Measurements from ENCODE around the gene TMEM120B. TPM values are rescaled to one million over a fixed set of nuclear protein-coding genes. Genes with fewer than 3 reads are reported as not detected.
"Not testable (repeated sequence)": the region's sequence is repeated elsewhere in the genome, so short reads cannot be mapped to it uniquely, and the experiment has no call there.

The TMEM120B gene
- total RNA-seq, 1 donor from 2014 or later = 8.9 TPM

GRCh38 chr12:121708313-121709063 is 4.1 kb upstream of the TMEM120B start:
- no peak overlapping the region for H3K27ac ChIP-seq (ENCODE audit: low read depth, low read length)
- no peaks in the 10 kb centered on the region for H3K9me3 ChIP-seq (ENCODE audit: control insufficient read depth in 3 of 3, low read length in 3 of 3)
- H3K9ac ChIP-seq (ENCODE audit: low read depth in 1 of 3, low read length in 3 of 3) = no peak overlapping the region
- H3K4me3 ChIP-seq (ENCODE audit: low read length in 3 of 3) = no peak overlapping the region
- peaks cover 0 to 2% (median 0%) of the 10 kb centered on the region in 3 donors for H3K36me3 ChIP-seq (ENCODE audit: control insufficient read depth in 3 of 3, insufficient read depth in 3 of 3, low read length in 3 of 3)
- peaks cover 6 to 23% (median 9%) of the 10 kb centered on the region in 3 donors for H3K4me1 ChIP-seq (ENCODE audit: control insufficient read depth in 3 of 3, insufficient read depth in 3 of 3, low read length in 3 of 3)
- no peaks in the 10 kb centered on the region for H3K27me3 ChIP-seq (ENCODE audit: control insufficient read depth in 3 of 3, insufficient read depth in 3 of 3, low read length in 3 of 3)

DNA sequence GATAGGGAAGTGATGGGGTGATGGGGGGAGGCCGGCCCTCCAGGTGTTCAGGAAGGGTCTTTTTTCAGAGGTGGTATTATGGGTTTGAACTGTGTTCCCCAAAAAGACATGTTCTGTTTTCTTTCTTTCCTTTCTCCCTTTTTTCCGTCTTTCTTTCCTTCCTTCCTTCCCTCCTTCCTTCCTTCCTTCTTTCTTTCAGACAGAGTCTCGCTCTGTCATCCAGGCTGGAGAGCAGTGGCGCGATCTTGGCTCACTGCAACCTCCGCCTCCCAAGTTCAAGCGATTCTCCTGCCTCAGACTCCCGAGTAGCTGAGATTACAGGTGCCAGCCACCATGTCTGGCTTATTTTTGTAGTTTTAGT is 3.5 kb upstream of the TMEM120B start:
- H3K4me3 ChIP-seq (ENCODE audit: low read length in 3 of 3); H3K9ac ChIP-seq (ENCODE audit: low read depth in 1 of 3, low read length in 3 of 3); H3K36me3 ChIP-seq (ENCODE audit: control insufficient read depth in 3 of 3, insufficient read depth in 3 of 3, low read length in 3 of 3); H3K27ac ChIP-seq (ENCODE audit: low read depth, low read length); H3K27me3 ChIP-seq (ENCODE audit: control insufficient read depth in 3 of 3, insufficient read depth in 3 of 3, low read length in 3 of 3); H3K9me3 ChIP-seq (ENCODE audit: control insufficient read depth in 3 of 3, low read length in 3 of 3): not testable (repeated sequence)
- peaks cover 12 to 28% (median 13%) of the 10 kb centered on the region in 3 donors for H3K4me1 ChIP-seq (ENCODE audit: control insufficient read depth in 3 of 3, insufficient read depth in 3 of 3, low read length in 3 of 3)

GRCh38 chr12:121709478-121709961 is 3.0 kb upstream of the TMEM120B start:
- Histone ChIP-seq H3K4me1 (ENCODE audit: control insufficient read depth in 3 of 3, insufficient read depth in 3 of 3, low read length in 3 of 3) (peaks cover 13 to 33% (median 14%) of the 10 kb centered on the region in 3 donors), H3K9ac (ENCODE audit: low read depth in 1 of 3, low read length in 3 of 3) (no peak overlapping the region), H3K27ac (ENCODE audit: low read depth, low read length) (no peak overlapping the region)

GRCh38 chr12:121711361-121712189 is 977 bp upstream of the TMEM120B start:
- peaks cover 0 to 2% (median 0%) of the 10 kb centered on the region in 3 donors for H3K36me3 ChIP-seq (ENCODE audit: control insufficient read depth in 3 of 3, insufficient read depth in 3 of 3, low read length in 3 of 3)
- H3K27ac ChIP-seq (ENCODE audit: low read depth, low read length) = peak overlapping the region; percentile 99
- H3K4me3 ChIP-seq (ENCODE audit: low read length in 3 of 3) = peak overlapping the region; percentile 84 to 95 (median 93)
- peaks cover 25 to 52% (median 27%) of the 10 kb centered on the region in 3 donors for H3K4me1 ChIP-seq (ENCODE audit: control insufficient read depth in 3 of 3, insufficient read depth in 3 of 3, low read length in 3 of 3)
- no peaks in the 10 kb centered on the region for H3K9me3 ChIP-seq (ENCODE audit: control insufficient read depth in 3 of 3, low read length in 3 of 3)
- no peaks in the 10 kb centered on the region for H3K27me3 ChIP-seq (ENCODE audit: control insufficient read depth in 3 of 3, insufficient read depth in 3 of 3, low read length in 3 of 3)
- H3K9ac ChIP-seq (ENCODE audit: low read depth in 1 of 3, low read length in 3 of 3) = peak overlapping the region; percentile 94 to 99 (median 97)

More at GRCh38 chr12:121709478-121709961, 3.0 kb upstream of the TMEM120B start:
- Histone ChIP-seq H3K27me3 (ENCODE audit: control insufficient read depth in 3 of 3, insufficient read depth in 3 of 3, low read length in 3 of 3) (no peaks in the 10 kb centered on the region), H3K9me3 (ENCODE audit: control insufficient read depth in 3 of 3, low read length in 3 of 3) (no peaks in the 10 kb centered on the region), H3K36me3 (ENCODE audit: control insufficient read depth in 3 of 3, insufficient read depth in 3 of 3, low read length in 3 of 3) (peaks cover 0 to 2% (median 0%) of the 10 kb centered on the region in 3 donors), H3K4me3 (ENCODE audit: low read length in 3 of 3) (no peak overlapping the region)

- peak overlapping the region; percentile 84 to 95 (median 93) for H3K4me3 ChIP-seq (ENCODE audit: low read length in 3 of 3)
- H3K27me3 ChIP-seq (ENCODE audit: control insufficient read depth in 3 of 3, insufficient read depth in 3 of 3, low read length in 3 of 3) = no peaks in the 10 kb centered on the region
- H3K9ac ChIP-seq (ENCODE audit: low read depth in 1 of 3, low read length in 3 of 3) = peak overlapping the region; percentile 94 to 99 (median 97)
- H3K4me1 ChIP-seq (ENCODE audit: control insufficient read depth in 3 of 3, insufficient read depth in 3 of 3, low read length in 3 of 3) = peaks cover 30 to 57% (median 32%) of the 10 kb centered on the region in 3 donors
- H3K36me3 ChIP-seq (ENCODE audit: control insufficient read depth in 3 of 3, insufficient read depth in 3 of 3, low read length in 3 of 3) = peaks cover 0 to 2% (median 0%) of the 10 kb centered on the region in 3 donors
- no peaks in the 10 kb centered on the region for H3K9me3 ChIP-seq (ENCODE audit: control insufficient read depth in 3 of 3, low read length in 3 of 3)
- peak overlapping the region; percentile 99 for H3K27ac ChIP-seq (ENCODE audit: low read depth, low read length)
Measured at GRCh38 chr12:121712190-121712460, 427 bp upstream of the TMEM120B start.

DNA sequence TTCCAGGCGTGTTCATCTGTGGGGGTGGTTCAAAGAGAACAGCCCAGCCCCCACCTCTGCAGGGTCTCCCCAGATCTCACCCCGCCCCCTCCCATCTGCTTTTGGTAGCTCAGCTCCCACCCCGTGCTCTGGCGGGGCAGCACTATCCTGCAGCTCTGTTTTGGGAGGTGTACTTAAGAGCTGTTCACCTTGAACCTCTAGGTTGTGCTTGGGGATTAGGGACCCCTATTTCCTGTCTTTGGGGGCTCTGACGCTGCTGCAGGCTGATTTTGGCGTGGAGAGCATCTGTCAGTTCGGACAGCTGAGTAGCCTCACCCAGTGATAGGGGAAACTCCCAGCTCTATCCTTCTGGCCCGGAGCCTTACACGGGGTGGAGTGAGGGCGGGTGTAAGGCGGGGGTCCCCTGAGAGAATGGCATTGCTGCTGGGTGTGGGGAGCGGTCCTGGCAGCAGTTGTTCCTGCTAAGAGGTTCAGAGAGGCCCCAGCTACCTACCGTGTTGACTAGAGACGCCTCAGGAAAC is 765 bp downstream of the TMEM120B start:
- Histone ChIP-seq H3K9me3 (ENCODE audit: control insufficient read depth in 3 of 3, low read length in 3 of 3) (no peaks in the 10 kb centered on the region), H3K9ac (ENCODE audit: low read depth in 1 of 3, low read length in 3 of 3) (peak overlapping the region; percentile 90 to 97 (median 90)), H3K27ac (ENCODE audit: low read depth, low read length) (peak overlapping the region; percentile 99), H3K36me3 (ENCODE audit: control insufficient read depth in 3 of 3, insufficient read depth in 3 of 3, low read length in 3 of 3) (peaks cover 0 to 2% (median 0%) of the 10 kb centered on the region in 3 donors), H3K4me1 (ENCODE audit: control insufficient read depth in 3 of 3, insufficient read depth in 3 of 3, low read length in 3 of 3) (peaks cover 33 to 61% (median 40%) of the 10 kb centered on the region in 3 donors), H3K4me3 (ENCODE audit: low read length in 3 of 3) (peak overlapping the region; percentile 89 to 95 (median 92)), H3K27me3 (ENCODE audit: control insufficient read depth in 3 of 3, insufficient read depth in 3 of 3, low read length in 3 of 3) (no peaks in the 10 kb centered on the region)

GRCh38 chr12:121713793-121714192 is 1.2 kb downstream of the TMEM120B start:
- Histone ChIP-seq H3K4me3 (ENCODE audit: low read length in 3 of 3) (peak overlapping the region; percentile 89 to 95 (median 92)), H3K36me3 (ENCODE audit: control insufficient read depth in 3 of 3, insufficient read depth in 3 of 3, low read length in 3 of 3) (peaks cover 0 to 3% (median 0%) of the 10 kb centered on the region in 3 donors), H3K27me3 (ENCODE audit: control insufficient read depth in 3 of 3, insufficient read depth in 3 of 3, low read length in 3 of 3) (no peaks in the 10 kb centered on the region), H3K27ac (ENCODE audit: low read depth, low read length) (peak overlapping the region; percentile 99), H3K9ac (ENCODE audit: low read depth in 1 of 3, low read length in 3 of 3) (peak overlapping the region; percentile 90 to 97 (median 90)), H3K4me1 (ENCODE audit: control insufficient read depth in 3 of 3, insufficient read depth in 3 of 3, low read length in 3 of 3) (peaks cover 33 to 63% (median 43%) of the 10 kb centered on the region in 3 donors), H3K9me3 (ENCODE audit: control insufficient read depth in 3 of 3, low read length in 3 of 3) (no peaks in the 10 kb centered on the region)

GRCh38 chr12:121715055-121715454 is 2.5 kb downstream of the TMEM120B start:
- not testable (repeated sequence) for H3K9me3 ChIP-seq (ENCODE audit: control insufficient read depth in 3 of 3, low read length in 3 of 3); H3K27ac ChIP-seq (ENCODE audit: low read depth, low read length); H3K27me3 ChIP-seq (ENCODE audit: control insufficient read depth in 3 of 3, insufficient read depth in 3 of 3, low read length in 3 of 3); H3K36me3 ChIP-seq (ENCODE audit: control insufficient read depth in 3 of 3, insufficient read depth in 3 of 3, low read length in 3 of 3)
- Histone ChIP-seq H3K9ac (ENCODE audit: low read depth in 1 of 3, low read length in 3 of 3) (peak overlapping the region in 1 of 3 donors; percentile 50), H3K4me1 (ENCODE audit: control insufficient read depth in 3 of 3, insufficient read depth in 3 of 3, low read length in 3 of 3) (peaks cover 33 to 62% (median 50%) of the 10 kb centered on the region in 3 donors), H3K4me3 (ENCODE audit: low read length in 3 of 3) (peak overlapping the region in 1 of 3 donors; percentile 35)

- no peak overlapping the region for H3K4me3 ChIP-seq (ENCODE audit: low read length in 3 of 3)
- H3K4me1 ChIP-seq (ENCODE audit: control insufficient read depth in 3 of 3, insufficient read depth in 3 of 3, low read length in 3 of 3) = peaks cover 30 to 62% (median 49%) of the 10 kb centered on the region in 3 donors
- no peaks in the 10 kb centered on the region for H3K27me3 ChIP-seq (ENCODE audit: control insufficient read depth in 3 of 3, insufficient read depth in 3 of 3, low read length in 3 of 3)
- peaks cover 2 to 4% (median 3%) of the 10 kb centered on the region in 3 donors for H3K36me3 ChIP-seq (ENCODE audit: control insufficient read depth in 3 of 3, insufficient read depth in 3 of 3, low read length in 3 of 3)
- H3K9ac ChIP-seq (ENCODE audit: low read depth in 1 of 3, low read length in 3 of 3) = no peak overlapping the region
- H3K27ac ChIP-seq (ENCODE audit: low read depth, low read length) = peak overlapping the region; percentile 80
- H3K9me3 ChIP-seq (ENCODE audit: control insufficient read depth in 3 of 3, low read length in 3 of 3) = no peaks in the 10 kb centered on the region
Measured at GRCh38 chr12:121715862-121716435, 3.4 kb downstream of the TMEM120B start.

All from skeletal muscle tissue (tissue), 4 donors.